AG20443 (cell line): Measurements from ENCODE around the gene SLC35A3.
"Not testable (repeated sequence)": the region's sequence is repeated elsewhere in the genome, so short reads cannot be mapped to it uniquely, and the experiment has no call there.

Experiments used
- DNase-seq: peaks from one replicate; pipeline ENCODE4 v3.0.0; 2012; ENCODE audit warnings: low spot score, mixed read lengths

Gene SLC35A3

GRCh38 chr1:99972066-99972465 is 2.3 kb downstream of the SLC35A3 start:
- not testable (repeated sequence) for DNase-seq

GRCh38 chr1:99975529-99975928 is 5.7 kb downstream of the SLC35A3 start:
- DNase-seq, result no peak

GRCh38 chr1:99977326-99977725 is 7.5 kb downstream of the SLC35A3 start:
- DNase-seq, result not testable (repeated sequence)

GRCh38 chr1:99978218-99978617 is 8.4 kb downstream of the SLC35A3 start:
- DNase-seq, result no peak

- no peak for DNase-seq
Observed at GRCh38 chr1:99979091-99979490, 9.3 kb downstream of the SLC35A3 start.

GRCh38 chr1:99980928-99981327 is 11.1 kb downstream of the SLC35A3 start:
- no peak for DNase-seq

- no peak for DNase-seq
Observed at GRCh38 chr1:99986656-99987225, 16.9 kb downstream of the SLC35A3 start.

GRCh38 chr1:99988210-99988765 is 18.5 kb downstream of the SLC35A3 start:
- DNase-seq, result no peak

GRCh38 chr1:99992044-99992722 is 22.4 kb downstream of the SLC35A3 start:
- no peak for DNase-seq

- no peak for DNase-seq
Observed at GRCh38 chr1:99992760-99993467, 23.1 kb downstream of the SLC35A3 start.

- DNase-seq, result no peak
Observed at GRCh38 chr1:99993468-99993845, 23.7 kb downstream of the SLC35A3 start.

GRCh38 chr1:99994496-99994895 is 24.7 kb downstream of the SLC35A3 start:
- DNase-seq, result no peak

- no peak for DNase-seq
Observed at GRCh38 chr1:99996951-99997350, 27.2 kb downstream of the SLC35A3 start.

GRCh38 chr1:100001462-100001861 is 31.7 kb downstream of the SLC35A3 start:
- DNase-seq, result no peak

- no peak for DNase-seq
Observed at GRCh38 chr1:100005424-100005823, 35.6 kb downstream of the SLC35A3 start.

- DNase-seq, result no peak
Observed at GRCh38 chr1:100006688-100007087, 36.9 kb downstream of the SLC35A3 start.

GRCh38 chr1:100009458-100009857 is 39.7 kb downstream of the SLC35A3 start:
- DNase-seq, result peak; percentile 63

- no peak for DNase-seq
Observed at GRCh38 chr1:100010804-100011203, 41.0 kb downstream of the SLC35A3 start.

GRCh38 chr1:100019220-100019619 is 49.4 kb downstream of the SLC35A3 start:
- no peak for DNase-seq

GRCh38 chr1:100023482-100023881 is 53.7 kb downstream of the SLC35A3 start:
- DNase-seq, result no peak

GRCh38 chr1:100027212-100027611 is 57.4 kb downstream of the SLC35A3 start:
- DNase-seq, result no peak

- DNase-seq, result no peak
Observed at GRCh38 chr1:100028765-100029164, 59.0 kb downstream of the SLC35A3 start.

GRCh38 chr1:100034470-100034869 is 64.7 kb downstream of the SLC35A3 start:
- DNase-seq, result no peak
